ENCODE results near the gene DNAH3. TPM values are rescaled to one million over a fixed set of nuclear protein-coding genes. Genes with fewer than 3 reads are reported as not detected.
"Not testable (repeated sequence)": the region's sequence is repeated elsewhere in the genome, so short reads cannot be mapped to it uniquely, and the experiment has no call there.

Gene DNAH3
- total and polyA plus RNA-seq, 2 of the 13 experiments (the other 11 are each of a cell fraction or from before 2014, with no cell fraction given), result 0.07 to 0.08 TPM

DNA sequence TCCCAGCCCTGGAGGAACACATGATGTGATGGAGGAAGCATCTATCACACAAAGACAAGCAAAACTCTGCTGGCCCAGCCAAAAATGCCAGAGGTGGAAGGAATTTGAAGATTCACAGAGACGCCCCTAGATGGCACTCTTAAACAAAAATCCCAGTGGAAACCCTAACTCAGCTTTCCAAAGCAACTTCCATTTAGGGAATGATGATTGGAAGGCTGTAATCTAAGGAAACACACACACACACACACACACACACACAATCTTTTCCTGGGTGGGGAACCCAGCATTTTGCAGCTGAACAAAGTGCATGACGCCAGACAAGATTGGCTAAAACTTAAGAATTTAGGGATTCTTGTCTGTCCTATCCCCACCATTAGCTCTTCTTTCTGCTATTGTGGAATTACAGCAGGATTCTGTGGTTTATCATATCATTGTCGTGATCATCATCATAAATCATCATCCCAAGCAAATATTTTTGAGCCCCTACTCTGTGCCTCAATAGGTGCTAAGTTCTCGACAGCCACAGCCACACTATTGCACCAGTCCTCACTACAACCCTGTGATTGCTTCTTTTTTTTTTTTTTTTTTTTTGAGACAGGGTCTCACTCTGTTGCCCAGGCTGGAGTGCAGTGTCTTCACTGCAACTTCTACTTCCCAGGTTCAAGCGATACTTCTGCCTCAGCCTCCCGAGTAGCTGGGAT is 6.3 kb upstream of the DNAH3 start (continued):
- TF ChIP-seq KIAA2018 (CRISPR knock-in tag; IDR thresholded peaks at IDR 0.05; ENCODE audit: borderline replicate concordance) (no peak), REL (CRISPR knock-in tag; conservative IDR thresholded peaks at IDR 0.05) (no peak), ZNF782 (CRISPR knock-in tag; IDR thresholded peaks at IDR 0.05; ENCODE audit: borderline replicate concordance) (no peak), ZNF816 (CRISPR knock-in tag; IDR thresholded peaks at IDR 0.05; ENCODE audit: borderline replicate concordance) (no peak), NR2C2 (CRISPR knock-in tag; IDR thresholded peaks at IDR 0.05; ENCODE audit: borderline replicate concordance) (no peak), ZNF713 (CRISPR knock-in tag; IDR thresholded peaks at IDR 0.05) (0 out of 2 replicates have a peak, but pooled peaks have one; percentile 61), ZNF329 (CRISPR knock-in tag; IDR thresholded peaks at IDR 0.05; ENCODE audit: low read depth) (no peak), SKI (IDR thresholded peaks at IDR 0.05; ENCODE audit: partially characterized antibody) (no peak), ARNT2 (CRISPR knock-in tag; IDR thresholded peaks at IDR 0.05; ENCODE audit: low read depth) (no peak), TRIM22 (IDR thresholded peaks at IDR 0.05) (no peak), HOXA9 (CRISPR knock-in tag; IDR thresholded peaks at IDR 0.05; ENCODE audit: borderline replicate concordance) (no peak)
- TF ChIP-seq, protein P1, sequence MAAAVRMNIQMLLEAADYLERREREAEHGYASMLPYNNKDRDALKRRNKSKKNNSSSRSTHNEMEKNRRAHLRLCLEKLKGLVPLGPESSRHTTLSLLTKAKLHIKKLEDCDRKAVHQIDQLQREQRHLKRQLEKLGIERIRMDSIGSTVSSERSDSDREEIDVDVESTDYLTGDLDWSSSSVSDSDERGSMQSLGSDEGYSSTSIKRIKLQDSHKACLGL (CRISPR knock-in tag; IDR thresholded peaks at IDR 0.05), result no peak

DNA sequence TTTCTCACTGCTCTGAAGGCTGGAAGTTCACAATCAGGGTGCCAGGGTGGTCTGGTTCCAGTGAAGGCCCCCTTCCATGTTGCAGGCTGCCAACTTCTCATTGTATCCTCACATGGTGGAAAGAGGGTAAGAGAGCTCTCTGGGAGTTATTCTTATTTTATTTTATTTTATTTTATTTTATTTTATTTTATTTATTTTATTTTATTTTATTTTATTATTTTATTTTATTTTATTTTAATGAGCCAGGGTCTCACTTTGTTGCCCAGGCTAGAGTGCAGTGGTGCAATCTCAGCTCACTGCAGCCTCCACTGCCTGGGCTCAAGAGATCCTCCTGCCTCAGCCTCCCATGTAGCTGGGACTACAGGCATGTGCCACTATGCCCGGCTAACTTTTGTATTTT is 5.4 kb upstream of the DNAH3 start:
- H3K9ac ChIP-seq (ENCODE audit: insufficient read depth, low read depth, low read length); H3K9me3 ChIP-seq (ENCODE audit: low read length); H3K4me3 ChIP-seq (replicated peaks in 1 of 3; ENCODE audit: insufficient read depth in 1 of 3, low read depth in 2 of 3, low read length in 3 of 3); H4K20me1 ChIP-seq (ENCODE audit: insufficient read depth, low read length); H3K27ac ChIP-seq (ENCODE audit: extremely low read length, insufficient read depth, low read length); H3K4me2 ChIP-seq (ENCODE audit: low read depth, low read length); H3K79me2 ChIP-seq (ENCODE audit: insufficient read depth, low read length); FAIRE-seq; H2AFZ ChIP-seq (ENCODE audit: low read length); BruUV-seq (replicated peaks); H3K36me3 ChIP-seq (replicated peaks in 1 of 2; ENCODE audit: control insufficient read depth in 1 of 2, insufficient read depth in 2 of 2, low read length in 2 of 2); DNase-seq (ENCODE audit: low spot score); ATAC-seq: not testable (repeated sequence)
- in situ Hi-C loops (cut with HindIII; ENCODE audit: extremely low pct_ligation_motif_present, low pct_unique_long_range_greater_than_20kb) (loop anchor here (5.0 to 25.0 kb wide), 3 partner anchors 146 to 1181 kb away; no protein-coding TSS in a partner anchor), intact Hi-C loops (cut with micrococcal nuclease; ENCODE audit: unreplicated experiment) (loop anchor here (1.0 to 10.0 kb wide), 5 partner anchors 32 to 399 kb away; partner anchors contain the start of gene CRYM)
- ChIA-PET POLR2A (interaction anchor here (2.2 kb wide), 1 partner anchor 145 kb away, joined by 19 read pairs; no protein-coding TSS in a partner anchor), CTCF (ENCODE audit: low intra/inter-chr PET ratio, low total read pairs) (interaction anchor here (1.4 to 4.0 kb wide), 4 partner anchors 33 to 399 kb away, joined by 3 to 60 read pairs (median 8); partner anchors contain the start of gene CRYM)
- H3K4me1 ChIP-seq (ENCODE audit: insufficient read depth, low read length), result peaks cover 36% of the 10 kb centered on the region
- peaks cover 2 to 18% of the 10 kb centered on the region in 2 experiments; a peak in 2 of 5 replicates for H3K27me3 ChIP-seq (ENCODE audit: control insufficient read depth in 1 of 2, insufficient read depth in 2 of 2, low read length in 2 of 2)
- 7% methylated on average over 1 of the region's 1 CpG for WGBS (ENCODE audit: low lambda C conversion rate)

Measured in HepG2 (cell line).